Prostate gland (tissue), 2 donors: Measurements from ENCODE around the gene SHLD3. TPM values are rescaled to one million over a fixed set of nuclear protein-coding genes. Genes with fewer than 3 reads are reported as not detected.
A peak's percentile ranks its signal among the peaks of the same experiment; 100 is the strongest.
"Not testable (repeated sequence)": the region's sequence is repeated elsewhere in the genome, so short reads cannot be mapped to it uniquely, and the experiment has no call there.

Source experiments
- DNase-seq: peaks from one replicate; pipeline ENCODE4 v3.0.0-alpha.2; 2019; ENCODE audit warnings: low spot score
- H3K27ac ChIP-seq, 2 donors: fragments of 200-600 bp; sonication (generic); 2 replicates each; pipeline ENCODE4 v1.5.1; 2017 to 2019
- H3K27me3 ChIP-seq: fragments of 200-600 bp; sonication (generic); replicated peaks from 2 replicates; pipeline ENCODE4 v1.5.1; 2019; ENCODE audit not compliant: insufficient read depth
- H3K36me3 ChIP-seq, 2 donors: fragments of 200-600 bp; sonication (generic); 1 replicate in 1 of 2; 2 replicates in 1 of 2; pipeline versions ENCODE4 v1.5.1 to v1.8.1; 2017 to 2019
- H3K4me1 ChIP-seq: fragments of 200-600 bp; sonication (generic); replicated peaks from 2 replicates; pipeline ENCODE4 v1.5.1; 2019
- H3K4me3 ChIP-seq, 2 donors: fragments of 200-600 bp; sonication (generic); 2 replicates each; pipeline ENCODE4 v1.5.1; 2017 to 2019
- H3K9me3 ChIP-seq: fragments of 200-600 bp; sonication (generic); 2 replicates; pipeline ENCODE4 v1.5.1; 2017
- CTCF ChIP-seq, 4 experiments: fragments of 200-600 bp in 2 of 4; fragments of 450-650 bp in 2 of 4; sonication (generic) in 2 of 4; IDR thresholded peaks; 1 replicate in 3 of 4; 2 replicates in 1 of 4; pipeline ENCODE4 v1.5.1; 2016 to 2019; ENCODE audit warnings: antibody characterized with exemption in 4 of 4, mild to moderate bottlenecking in 2 of 4, moderate library complexity in 2 of 4
- POLR2A ChIP-seq: fragments of 450-650 bp; IDR thresholded peaks from one replicate; pipeline ENCODE4 v1.6.1; 2016; ENCODE audit warnings: antibody characterized with exemption, mild to moderate bottlenecking
- POLR2AphosphoS5 ChIP-seq: sonication (generic); formaldehyde crosslinking; IDR thresholded peaks from one replicate; pipeline ENCODE4 v1.6.1; 2017; ENCODE audit warnings: antibody characterized with exemption
- WGBS: methylation state at CpG from one replicate; pipeline ENCODE4 v1.1.5; 2018; 5-methylcytosine and 5-hydroxymethylcytosine counted together
- intact Hi-C: fragments of 100-400 bp; cut with DNase I; formaldehyde crosslinking; loops from one replicate; pipeline ENCODE4 v1.14.2; 2022
- total RNA-seq, 2 donors: library from RNA; depleted of rRNA; stranded (reverse); fragments of >200 nt; gene quantifications; one replicate each; pipeline ENCODE4 v1.1.0, GENCODE V29; 2016

Gene SHLD3
- total RNA-seq: 1 to 10 TPM; 2.1 to 5.6 TPM

GRCh38 chr5:65624571-65625555, at the start of gene SHLD3, which contains the start of gene TRAPPC13:
Gene SHLD3, plus strand, starts transcription at chr5:65625027. Its CDS starts 4,561 bp downstream, at chr5:65629588.
Gene TRAPPC13, plus strand, starts transcription at chr5:65625027. Its CDS starts 34 bp downstream, at chr5:65625061.
- intact Hi-C loops: loop anchor here (5.0 to 10.0 kb wide), 3 partner anchors 97 to 520 kb away; partner anchors contain the start of genes ERBIN, NLN, SGTB and SREK1
- peak within 1 kb of the TSS; percentile 84 to 85 for H3K27ac ChIP-seq
- H3K4me1 ChIP-seq: no peaks in the 10 kb centered on the region

GRCh38 chr5:65577141-65577540, 47.7 kb upstream of the SHLD3 start:
- no peaks in the 10 kb centered on the region for H3K27me3 ChIP-seq
- no peak for TF ChIP-seq POLR2A
- no peak for TF ChIP-seq POLR2AphosphoS5
- no peak for TF ChIP-seq CTCF (IDR thresholded peaks at IDR 0.05)
- intact Hi-C loops: no loop called here
- H3K36me3 ChIP-seq: no peaks in the 10 kb centered on the region
- H3K4me3 ChIP-seq: no peak overlapping the region
- no peaks in the 10 kb centered on the region for H3K9me3 ChIP-seq
- no peak overlapping the region for H3K27ac ChIP-seq
- no peaks in the 10 kb centered on the region for H3K4me1 ChIP-seq
- no peak for DNase-seq

More at GRCh38 chr5:65624571-65625555, at the start of gene SHLD3, which contains the start of gene TRAPPC13:
- H3K36me3 ChIP-seq: no peaks in the 10 kb centered on the region
- H3K27me3 ChIP-seq: no peaks in the 10 kb centered on the region
- WGBS: under 1% methylated on average over 36 of the region's 36 CpGs
- no peaks in the 10 kb centered on the region for H3K9me3 ChIP-seq
- H3K4me3 ChIP-seq: peak within 1 kb of the TSS; percentile 76 to 81
- peak; percentile 81 for DNase-seq
- TF ChIP-seq POLR2A (no peak), POLR2AphosphoS5 (peak; percentile 60), CTCF (IDR thresholded peaks at IDR 0.05) (peak in 2 of 4 experiments; percentile 12 to 18)

GRCh38 chr5:65588694-65589093, 36.1 kb upstream of the SHLD3 start:
- 97% methylated on average over 2 of the region's 2 CpGs for WGBS
- Histone ChIP-seq H3K27ac (no peak overlapping the region), H3K4me1 (no peaks in the 10 kb centered on the region), H3K4me3 (no peak overlapping the region), H3K36me3 (no peaks in the 10 kb centered on the region), H3K9me3 (no peaks in the 10 kb centered on the region), H3K27me3 (no peaks in the 10 kb centered on the region)
- TF ChIP-seq CTCF (IDR thresholded peaks at IDR 0.05) (no peak), POLR2AphosphoS5 (no peak), POLR2A (no peak)
- intact Hi-C loops: no loop called here
- no peak for DNase-seq

GRCh38 chr5:65601761-65602160, 23.1 kb upstream of the SHLD3 start:
- intact Hi-C loops, H3K9me3 ChIP-seq, DNase-seq, H3K4me3 ChIP-seq, H3K27ac ChIP-seq, H3K4me1 ChIP-seq, H3K27me3 ChIP-seq, H3K36me3 ChIP-seq: not testable (repeated sequence)
- WGBS: 91% methylated on average over 1 of the region's 1 CpG

- WGBS: 52% methylated on average over 3 of the region's 3 CpGs
- H3K9me3 ChIP-seq: no peaks in the 10 kb centered on the region
These were observed 13.3 kb upstream of the SHLD3 start for GRCh38 chr5:65611524-65611923.

More at GRCh38 chr5:65611524-65611923, 13.3 kb upstream of the SHLD3 start:
- Histone ChIP-seq H3K27ac (no peak overlapping the region), H3K36me3 (peaks cover 0 to 4% of the 10 kb centered on the region in 2 donors), H3K4me1 (no peaks in the 10 kb centered on the region), H3K4me3 (no peak overlapping the region), H3K27me3 (no peaks in the 10 kb centered on the region)
- TF ChIP-seq POLR2AphosphoS5 (no peak), CTCF (IDR thresholded peaks at IDR 0.05) (no peak), POLR2A (no peak)
- intact Hi-C loops: no loop called here
- DNase-seq: no peak
